Suprapubic skin (tissue), 3 donors: ENCODE data around the gene MCU.

Experiments used
- EP300 ChIP-seq: sonication (generic); formaldehyde crosslinking; IDR thresholded peaks from one replicate; pipeline ENCODE4 v1.6.1; 2017; ENCODE audit warnings: antibody characterized with exemption
- POLR2A ChIP-seq, 2 donors: fragments of 450-650 bp; IDR thresholded peaks; one replicate each; pipeline ENCODE4 v1.6.1; 2017; ENCODE audit warnings: antibody characterized with exemption in 2 of 2, mild to moderate bottlenecking in 2 of 2, moderate library complexity in 2 of 2
- TF ChIP-seq, protein P1 (sequence below), 2 donors: fragments of 200-600 bp in 1 of 2; fragments of 450-650 bp in 1 of 2; sonication (generic) in 1 of 2; IDR thresholded peaks; one replicate each; pipeline ENCODE4 v1.5.1; 2016 to 2019; ENCODE audit warnings: antibody characterized with exemption in 2 of 2, mild to moderate bottlenecking in 1 of 2, moderate library complexity in 1 of 2

DNA sequence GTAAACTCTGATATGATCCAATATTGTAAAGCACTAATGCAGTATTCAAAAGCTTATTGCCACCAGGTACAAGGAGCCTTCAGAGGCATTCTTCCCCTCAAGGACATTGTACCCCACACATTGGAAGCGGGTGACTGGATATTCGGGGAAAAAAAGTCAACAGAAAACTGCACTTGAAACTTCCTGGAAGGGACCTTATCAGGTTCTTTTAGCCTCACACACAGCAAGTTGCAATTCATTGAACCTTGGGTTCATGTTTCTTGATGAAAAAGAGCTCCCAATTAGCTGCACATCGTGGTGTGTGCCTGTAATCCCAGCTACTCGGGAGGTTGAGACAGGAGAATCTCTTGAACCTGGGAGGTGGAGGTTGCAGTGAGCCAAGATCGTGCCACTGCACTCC lies 49.6 kb upstream of the MCU start:
- TF ChIP-seq EP300 (no peak), POLR2A (IDR thresholded peaks at IDR 0.05) (no peak)
- TF ChIP-seq, protein P1, sequence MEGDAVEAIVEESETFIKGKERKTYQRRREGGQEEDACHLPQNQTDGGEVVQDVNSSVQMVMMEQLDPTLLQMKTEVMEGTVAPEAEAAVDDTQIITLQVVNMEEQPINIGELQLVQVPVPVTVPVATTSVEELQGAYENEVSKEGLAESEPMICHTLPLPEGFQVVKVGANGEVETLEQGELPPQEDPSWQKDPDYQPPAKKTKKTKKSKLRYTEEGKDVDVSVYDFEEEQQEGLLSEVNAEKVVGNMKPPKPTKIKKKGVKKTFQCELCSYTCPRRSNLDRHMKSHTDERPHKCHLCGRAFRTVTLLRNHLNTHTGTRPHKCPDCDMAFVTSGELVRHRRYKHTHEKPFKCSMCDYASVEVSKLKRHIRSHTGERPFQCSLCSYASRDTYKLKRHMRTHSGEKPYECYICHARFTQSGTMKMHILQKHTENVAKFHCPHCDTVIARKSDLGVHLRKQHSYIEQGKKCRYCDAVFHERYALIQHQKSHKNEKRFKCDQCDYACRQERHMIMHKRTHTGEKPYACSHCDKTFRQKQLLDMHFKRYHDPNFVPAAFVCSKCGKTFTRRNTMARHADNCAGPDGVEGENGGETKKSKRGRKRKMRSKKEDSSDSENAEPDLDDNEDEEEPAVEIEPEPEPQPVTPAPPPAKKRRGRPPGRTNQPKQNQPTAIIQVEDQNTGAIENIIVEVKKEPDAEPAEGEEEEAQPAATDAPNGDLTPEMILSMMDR (IDR thresholded peaks at IDR 0.05): no peak
